GM19395 (cell line): ENCODE results near the gene CIB2.
A peak's percentile ranks its signal among the peaks of the same experiment; 100 is the strongest.

Source experiments
- ATAC-seq: cut with Tn5 transposase; IDR thresholded peaks from one replicate; pipeline ENCODE4 v1.9.1; 2021; ENCODE audit warnings: mild to moderate bottlenecking, moderate library complexity; ENCODE audit not compliant: unreplicated experiment

Gene CIB2

GRCh38 chr15:78069462-78070029 is 61.7 kb downstream of the CIB2 start:
- no peak for ATAC-seq

- peak; percentile 16 for ATAC-seq
Observed at GRCh38 chr15:78069052-78069414, 62.2 kb downstream of the CIB2 start.

- no peak for ATAC-seq
Observed at GRCh38 chr15:78067328-78068228, 63.7 kb downstream of the CIB2 start.

GRCh38 chr15:78065973-78066946 is 65.0 kb downstream of the CIB2 start:
- peak; percentile 62 for ATAC-seq

GRCh38 chr15:78065284-78065872 is 65.9 kb downstream of the CIB2 start:
- ATAC-seq: no peak

- no peak for ATAC-seq
Observed at GRCh38 chr15:78064544-78064943, 66.7 kb downstream of the CIB2 start.

GRCh38 chr15:78063970-78064385 is 67.3 kb downstream of the CIB2 start:
- ATAC-seq: no peak

- ATAC-seq: no peak
Observed at GRCh38 chr15:78063217-78063616, 68.0 kb downstream of the CIB2 start.

- peak; percentile 48 for ATAC-seq
Observed at GRCh38 chr15:78061963-78062427, 69.2 kb downstream of the CIB2 start.

GRCh38 chr15:78060232-78060631 is 71.0 kb downstream of the CIB2 start:
- ATAC-seq: no peak

GRCh38 chr15:78059110-78059839 is 72.0 kb downstream of the CIB2 start:
- no peak for ATAC-seq

GRCh38 chr15:78058401-78058935 is 72.8 kb downstream of the CIB2 start:
- no peak for ATAC-seq

- no peak for ATAC-seq
Observed at GRCh38 chr15:78057803-78058202, 73.4 kb downstream of the CIB2 start.

GRCh38 chr15:78056714-78057269 is 74.5 kb downstream of the CIB2 start:
- ATAC-seq: no peak

GRCh38 chr15:78055919-78056713 is 75.1 kb downstream of the CIB2 start:
- no peak for ATAC-seq

- ATAC-seq: no peak
Observed at GRCh38 chr15:78054966-78055365, 76.3 kb downstream of the CIB2 start.
